Astrocyte (in vitro differentiated cells and primary cell): Measurements from ENCODE around the gene SUGP2. TPM values are rescaled to one million over a fixed set of nuclear protein-coding genes. Genes with fewer than 3 reads are reported as not detected.

ENCODE experiments used
- DNase-seq: peaks from one replicate; pipeline ENCODE4 v3.0.0-alpha.2; 2010; ENCODE audit warnings: low read depth
- FAIRE-seq: peaks from 2 replicates; lab custom pipeline; 2011; peaks lifted over from hg19 to GRCh38; lab: Jason Lieb, UNC
- H2AFZ ChIP-seq: 2 replicates; pipeline ENCODE4 v1.6.0; 2012; ENCODE audit warnings: low read depth, low read length, inconsistent platforms
- H3K27ac ChIP-seq: 2 replicates; pipeline ENCODE4 v1.5.1; 2011; ENCODE audit warnings: low read depth, low read length, inconsistent platforms
- H3K27me3 ChIP-seq: 2 replicates; pipeline ENCODE4 v1.6.0; 2011; ENCODE audit warnings: low read length, inconsistent platforms; ENCODE audit not compliant: insufficient read depth
- H3K36me3 ChIP-seq: 2 replicates; pipeline ENCODE4 v1.5.1; 2011; ENCODE audit warnings: low read length, inconsistent platforms; ENCODE audit not compliant: insufficient read depth
- H3K4me1 ChIP-seq: 2 replicates; pipeline ENCODE4 v1.5.1; 2011; ENCODE audit warnings: low read length, inconsistent platforms; ENCODE audit not compliant: insufficient read depth
- H3K4me2 ChIP-seq: 2 replicates; pipeline ENCODE4 v1.6.0; 2012; ENCODE audit warnings: low read length, inconsistent platforms
- H3K4me3 ChIP-seq: 2 replicates; pipeline ENCODE4 v1.5.1; 2011; ENCODE audit warnings: low read depth, mild to moderate bottlenecking, low read length, inconsistent platforms; ENCODE audit not compliant: insufficient read depth
- H3K79me2 ChIP-seq: 2 replicates; pipeline ENCODE4 v1.6.0; 2012; ENCODE audit warnings: mild to moderate bottlenecking, low read length, inconsistent platforms; ENCODE audit not compliant: insufficient read depth
- H3K9ac ChIP-seq: 2 replicates; pipeline ENCODE4 v1.6.0; 2012; ENCODE audit warnings: mild to moderate bottlenecking, low read length, inconsistent platforms
- H3K9me3 ChIP-seq: 2 replicates; pipeline ENCODE4 v1.5.1; 2012; ENCODE audit warnings: low read depth, mild to moderate bottlenecking, low read length, inconsistent platforms; ENCODE audit not compliant: insufficient read depth
- H4K20me1 ChIP-seq: 2 replicates; pipeline ENCODE4 v1.6.0; 2012; ENCODE audit warnings: low read length, inconsistent platforms; ENCODE audit not compliant: insufficient read depth
- H3K27ac Mint-ChIP-seq: one replicate; pipeline ENCODE4 v1.8.0; 2021; ENCODE audit warnings: mild to moderate bottlenecking, mixed read lengths; ENCODE audit not compliant: unreplicated experiment
- H3K27me3 Mint-ChIP-seq: one replicate; pipeline ENCODE4 v1.8.0; 2021; ENCODE audit warnings: low read depth, mixed read lengths; ENCODE audit not compliant: unreplicated experiment
- H3K36me3 Mint-ChIP-seq: one replicate; pipeline ENCODE4 v1.8.0; 2021; ENCODE audit warnings: low read depth, mixed read lengths; ENCODE audit not compliant: unreplicated experiment
- H3K4me1 Mint-ChIP-seq: one replicate; pipeline ENCODE4 v1.8.0; 2021; ENCODE audit warnings: low read depth, mixed read lengths; ENCODE audit not compliant: unreplicated experiment
- H3K4me3 Mint-ChIP-seq: one replicate; pipeline ENCODE4 v1.8.0; 2021; ENCODE audit warnings: mild to moderate bottlenecking, moderate library complexity, mixed read lengths; ENCODE audit not compliant: unreplicated experiment
- H3K9me3 Mint-ChIP-seq: one replicate; pipeline ENCODE4 v1.8.0; 2021; ENCODE audit warnings: mild to moderate bottlenecking, mixed read lengths; ENCODE audit not compliant: unreplicated experiment
- EZH2 ChIP-seq: IDR thresholded peaks from 2 replicates; pipeline ENCODE4 v1.6.1; 2012; ENCODE audit warnings: mild to moderate bottlenecking, low read length, inconsistent platforms; ENCODE audit not compliant: insufficient read depth
- total RNA-seq: library from RNA; stranded (reverse); gene quantifications from 2 replicates; pipeline ENCODE4 v1.2.1, GENCODE V29; 2021
- TF ChIP-seq, protein P1 (sequence below): IDR thresholded peaks from 2 replicates; pipeline ENCODE4 v1.5.1; 2011; ENCODE audit warnings: low read depth, mild to moderate bottlenecking, inconsistent platforms, low read length, moderate library complexity; ENCODE audit not compliant: insufficient read depth

The SUGP2 gene
- total RNA-seq, 1 donor from 2014 or later = 77.6 TPM

DNA sequence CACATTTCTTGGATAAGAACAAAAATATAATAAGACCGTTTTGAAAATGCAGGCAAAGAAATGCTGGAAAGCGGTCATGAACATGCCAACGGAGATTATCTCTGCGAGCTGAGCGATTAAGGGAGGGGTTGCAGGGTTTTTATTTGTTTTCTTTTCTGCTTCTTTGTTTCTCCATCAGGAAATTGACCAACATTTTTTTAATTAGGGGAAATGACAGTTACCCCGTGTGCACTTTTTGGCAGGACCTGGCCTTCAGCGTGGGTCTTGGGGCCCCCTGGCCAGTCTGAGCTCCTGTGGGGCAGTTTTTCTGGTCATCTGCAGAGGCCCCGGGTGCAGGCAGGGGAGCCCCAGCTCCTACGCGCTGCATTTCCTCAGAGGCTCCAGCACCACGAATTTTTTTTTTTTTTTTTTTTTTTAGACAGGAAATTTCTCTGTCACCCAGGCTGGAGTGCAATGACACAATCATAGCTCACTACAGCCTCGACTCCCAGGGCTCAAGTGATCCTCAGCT lies 61.0 kb downstream of the SUGP2 start:
- no peak overlapping the region for H3K4me3 ChIP-seq
- H3K9ac ChIP-seq = no peak overlapping the region
- TF ChIP-seq, protein P1, sequence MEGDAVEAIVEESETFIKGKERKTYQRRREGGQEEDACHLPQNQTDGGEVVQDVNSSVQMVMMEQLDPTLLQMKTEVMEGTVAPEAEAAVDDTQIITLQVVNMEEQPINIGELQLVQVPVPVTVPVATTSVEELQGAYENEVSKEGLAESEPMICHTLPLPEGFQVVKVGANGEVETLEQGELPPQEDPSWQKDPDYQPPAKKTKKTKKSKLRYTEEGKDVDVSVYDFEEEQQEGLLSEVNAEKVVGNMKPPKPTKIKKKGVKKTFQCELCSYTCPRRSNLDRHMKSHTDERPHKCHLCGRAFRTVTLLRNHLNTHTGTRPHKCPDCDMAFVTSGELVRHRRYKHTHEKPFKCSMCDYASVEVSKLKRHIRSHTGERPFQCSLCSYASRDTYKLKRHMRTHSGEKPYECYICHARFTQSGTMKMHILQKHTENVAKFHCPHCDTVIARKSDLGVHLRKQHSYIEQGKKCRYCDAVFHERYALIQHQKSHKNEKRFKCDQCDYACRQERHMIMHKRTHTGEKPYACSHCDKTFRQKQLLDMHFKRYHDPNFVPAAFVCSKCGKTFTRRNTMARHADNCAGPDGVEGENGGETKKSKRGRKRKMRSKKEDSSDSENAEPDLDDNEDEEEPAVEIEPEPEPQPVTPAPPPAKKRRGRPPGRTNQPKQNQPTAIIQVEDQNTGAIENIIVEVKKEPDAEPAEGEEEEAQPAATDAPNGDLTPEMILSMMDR = no peak
- no peak for TF ChIP-seq EZH2
- no peaks in the 10 kb centered on the region for H3K9me3 ChIP-seq
- Mint-ChIP-seq H3K27me3 (peaks cover 2% of the 10 kb centered on the region), H3K4me1 (no peaks in the 10 kb centered on the region), H3K9me3 (peaks cover 3% of the 10 kb centered on the region), H3K36me3 (no peaks in the 10 kb centered on the region), H3K27ac (no peak overlapping the region), H3K4me3 (no peak overlapping the region)
- no peaks in the 10 kb centered on the region for H3K36me3 ChIP-seq
- DNase-seq (no peak), FAIRE-seq (no peak)
- peak overlapping the region; percentile 61 for H3K4me2 ChIP-seq
- H2AFZ ChIP-seq = no peak overlapping the region
- H3K27me3 ChIP-seq = no peaks in the 10 kb centered on the region
- no peak overlapping the region for H3K27ac ChIP-seq
- no peaks in the 10 kb centered on the region for H4K20me1 ChIP-seq
- peaks cover 23% of the 10 kb centered on the region for H3K4me1 ChIP-seq
- H3K79me2 ChIP-seq = no peaks in the 10 kb centered on the region

DNA sequence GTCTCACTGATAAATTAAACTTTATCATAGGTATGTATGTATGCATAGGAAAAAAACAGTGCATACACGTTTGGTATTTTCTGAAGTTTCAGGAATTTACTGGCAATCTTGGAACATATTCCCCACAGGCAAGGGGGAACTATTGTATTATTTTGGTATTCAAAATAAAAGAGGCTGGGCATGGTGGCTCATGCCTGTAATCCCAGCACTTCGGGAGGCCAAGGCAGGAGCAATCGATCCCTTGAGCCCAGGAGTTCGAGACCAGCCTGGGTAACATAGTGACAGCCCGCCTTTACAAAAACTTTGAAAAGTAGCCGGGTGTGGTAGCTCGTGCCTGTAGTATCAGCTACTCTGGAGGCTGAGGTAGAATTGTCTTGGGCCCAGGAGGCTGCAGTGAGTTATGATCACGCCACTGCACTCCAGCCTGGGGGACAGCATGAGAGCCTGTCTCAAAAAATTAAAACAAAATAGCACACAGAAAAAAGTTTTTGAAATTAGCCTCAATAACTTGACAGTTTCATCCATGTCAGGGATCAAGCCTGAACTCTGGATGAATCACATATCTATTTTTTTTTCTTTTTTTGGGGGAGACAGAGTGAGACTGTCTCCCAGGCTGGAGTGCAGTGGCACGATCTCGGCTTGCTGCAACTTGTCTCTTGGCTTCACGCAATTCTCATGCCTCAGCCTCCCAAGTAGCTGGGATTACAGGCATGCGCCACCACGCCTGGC lies 63.2 kb downstream of the SUGP2 start:
- no peaks in the 10 kb centered on the region for H4K20me1 ChIP-seq
- DNase-seq = peak; percentile 13
- no peaks in the 10 kb centered on the region for H3K36me3 Mint-ChIP-seq
- H3K9ac ChIP-seq = peak overlapping the region; percentile 55
- H3K4me2 ChIP-seq = peak overlapping the region; percentile 67
- H3K27me3 Mint-ChIP-seq = peaks cover 2% of the 10 kb centered on the region
- H3K79me2 ChIP-seq = no peaks in the 10 kb centered on the region
- H3K27me3 ChIP-seq = no peaks in the 10 kb centered on the region
- FAIRE-seq = no peak
- no peak overlapping the region for H2AFZ ChIP-seq
- no peak for TF ChIP-seq EZH2
- TF ChIP-seq, protein P1 = no peak
- H3K9me3 ChIP-seq = no peaks in the 10 kb centered on the region
- H3K4me3 ChIP-seq = no peak overlapping the region
- no peaks in the 10 kb centered on the region for H3K4me1 Mint-ChIP-seq
- H3K27ac Mint-ChIP-seq = peak overlapping the region; percentile 72
- H3K36me3 ChIP-seq = no peaks in the 10 kb centered on the region
- peak overlapping the region; percentile 79 for H3K27ac ChIP-seq
- H3K9me3 Mint-ChIP-seq = peaks cover 3% of the 10 kb centered on the region
- peaks cover 23% of the 10 kb centered on the region for H3K4me1 ChIP-seq
- no peak overlapping the region for H3K4me3 Mint-ChIP-seq
